NB4 (cell line): Measurements from ENCODE around the gene PDE9A.

Experiments
- MYC ChIP-seq: IDR thresholded peaks from 2 replicates; pipeline ENCODE4 v1.6.1; 2011; ENCODE audit warnings: low read depth, low read length
- POLR2A ChIP-seq: IDR thresholded peaks from 2 replicates; pipeline ENCODE4 v1.6.1; 2011; ENCODE audit warnings: mild to moderate bottlenecking; ENCODE audit not compliant: insufficient read length; ENCODE audit errors: extremely low read depth
- TF ChIP-seq, protein P1 (sequence below): IDR thresholded peaks from one replicate; pipeline ENCODE4 v1.5.1; 2012; ENCODE audit warnings: low read depth, low read length

DNA sequence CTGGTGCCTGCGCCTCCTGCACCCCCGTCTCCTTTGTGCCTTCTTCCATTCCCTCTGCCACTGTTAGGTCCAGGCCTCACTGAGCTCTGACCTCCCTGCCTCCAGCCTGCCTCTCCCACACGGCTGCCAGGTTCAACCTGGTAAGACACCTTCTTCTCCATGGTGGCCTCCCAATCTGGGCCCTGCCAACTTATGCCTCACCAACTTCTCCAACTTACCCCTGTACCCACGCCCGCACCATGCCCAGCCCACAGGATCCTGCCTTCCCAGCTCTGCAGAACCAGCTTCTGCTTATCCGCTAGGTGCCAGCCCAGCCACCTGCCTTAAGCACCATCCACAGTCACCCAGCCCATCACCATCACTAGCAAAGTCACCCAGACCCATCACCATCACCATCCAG lies 37.2 kb downstream of the PDE9A start:
- TF ChIP-seq, protein P1, sequence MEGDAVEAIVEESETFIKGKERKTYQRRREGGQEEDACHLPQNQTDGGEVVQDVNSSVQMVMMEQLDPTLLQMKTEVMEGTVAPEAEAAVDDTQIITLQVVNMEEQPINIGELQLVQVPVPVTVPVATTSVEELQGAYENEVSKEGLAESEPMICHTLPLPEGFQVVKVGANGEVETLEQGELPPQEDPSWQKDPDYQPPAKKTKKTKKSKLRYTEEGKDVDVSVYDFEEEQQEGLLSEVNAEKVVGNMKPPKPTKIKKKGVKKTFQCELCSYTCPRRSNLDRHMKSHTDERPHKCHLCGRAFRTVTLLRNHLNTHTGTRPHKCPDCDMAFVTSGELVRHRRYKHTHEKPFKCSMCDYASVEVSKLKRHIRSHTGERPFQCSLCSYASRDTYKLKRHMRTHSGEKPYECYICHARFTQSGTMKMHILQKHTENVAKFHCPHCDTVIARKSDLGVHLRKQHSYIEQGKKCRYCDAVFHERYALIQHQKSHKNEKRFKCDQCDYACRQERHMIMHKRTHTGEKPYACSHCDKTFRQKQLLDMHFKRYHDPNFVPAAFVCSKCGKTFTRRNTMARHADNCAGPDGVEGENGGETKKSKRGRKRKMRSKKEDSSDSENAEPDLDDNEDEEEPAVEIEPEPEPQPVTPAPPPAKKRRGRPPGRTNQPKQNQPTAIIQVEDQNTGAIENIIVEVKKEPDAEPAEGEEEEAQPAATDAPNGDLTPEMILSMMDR = no peak
- TF ChIP-seq POLR2A = no peak
- TF ChIP-seq MYC = no peak
